ENCODE data around the gene FOXD2.

Gene FOXD2

GRCh38 chr1:47437447-47438164 lies at the start of gene FOXD2:
Gene FOXD2, plus strand, starts transcription at chr1:47438044. Its CDS starts 92 bp downstream, at chr1:47438136.
- peak; percentile 93 to 95 for DNase-seq (ENCODE audit: low read depth in 2 of 2)

GRCh38 chr1:47388891-47389238 lies 49.0 kb upstream of the FOXD2 start:
- DNase-seq (ENCODE audit: low read depth in 2 of 2), result peak; percentile 8 to 31

DNA sequence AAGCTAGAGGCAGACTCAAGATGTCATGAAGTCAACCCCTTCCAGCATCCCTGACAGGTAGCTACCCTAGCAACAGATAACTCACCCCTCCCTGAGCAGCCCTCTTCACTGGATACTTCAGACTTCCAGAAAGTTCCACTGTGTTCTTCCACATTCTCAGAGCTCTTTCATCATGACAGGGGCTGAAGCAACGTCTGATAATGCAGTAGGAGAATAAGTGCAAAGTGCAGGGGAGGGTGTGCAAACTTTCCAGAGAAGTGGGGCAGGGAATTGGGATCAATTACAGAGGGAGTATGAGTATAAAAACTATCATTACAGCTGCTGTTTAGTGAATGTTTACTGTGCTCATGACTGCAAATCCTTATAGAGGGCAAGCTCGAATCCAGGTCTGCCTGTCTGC lies 48.1 kb upstream of the FOXD2 start:
- DNase-seq (ENCODE audit: low read depth in 2 of 2), result no peak

DNA sequence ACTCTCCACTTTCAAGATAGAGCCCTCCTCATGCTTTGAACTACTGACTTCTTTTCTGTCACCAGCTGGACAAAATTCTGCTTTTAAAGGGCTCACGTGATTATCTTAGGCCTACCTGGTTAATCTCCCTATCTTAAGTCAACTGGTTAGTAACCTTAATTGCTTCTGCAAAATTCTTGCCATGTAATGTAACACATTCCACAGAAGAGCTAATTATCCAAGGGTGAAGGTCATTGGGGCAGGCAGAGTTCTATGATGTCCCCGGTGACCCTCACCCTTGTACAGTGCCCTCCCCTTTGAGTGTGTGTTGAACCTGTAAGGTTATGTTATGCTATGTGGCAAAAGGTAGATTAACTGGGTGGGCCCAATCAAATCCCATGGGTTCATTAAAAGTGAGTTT lies 47.0 kb upstream of the FOXD2 start:
- no peak for DNase-seq (ENCODE audit: low read depth in 2 of 2)

- DNase-seq (ENCODE audit: low read depth in 2 of 2), result no peak
These were observed 44.7 kb upstream of the FOXD2 start for GRCh38 chr1:47393141-47393540.

DNA sequence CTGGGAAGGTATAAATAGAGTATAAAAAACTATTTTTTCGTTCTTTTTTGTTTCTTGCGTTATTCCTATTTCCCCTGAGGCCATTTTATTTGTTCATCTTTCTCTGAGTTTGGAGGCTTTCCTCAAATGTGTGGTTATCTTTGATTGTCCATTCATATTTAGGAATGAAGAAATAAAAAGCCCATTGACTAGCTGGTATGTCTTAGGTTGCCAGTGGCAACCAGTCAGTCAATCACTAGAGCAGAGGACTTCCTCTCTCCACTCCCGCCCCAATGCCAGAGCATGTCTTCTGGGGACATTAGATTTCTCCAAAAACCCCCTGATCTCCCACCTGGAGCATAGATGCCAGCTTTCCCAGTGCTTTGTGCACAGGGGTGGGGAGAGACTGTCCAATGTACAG lies 42.4 kb upstream of the FOXD2 start:
- no peak for DNase-seq (ENCODE audit: low read depth in 2 of 2)

DNA sequence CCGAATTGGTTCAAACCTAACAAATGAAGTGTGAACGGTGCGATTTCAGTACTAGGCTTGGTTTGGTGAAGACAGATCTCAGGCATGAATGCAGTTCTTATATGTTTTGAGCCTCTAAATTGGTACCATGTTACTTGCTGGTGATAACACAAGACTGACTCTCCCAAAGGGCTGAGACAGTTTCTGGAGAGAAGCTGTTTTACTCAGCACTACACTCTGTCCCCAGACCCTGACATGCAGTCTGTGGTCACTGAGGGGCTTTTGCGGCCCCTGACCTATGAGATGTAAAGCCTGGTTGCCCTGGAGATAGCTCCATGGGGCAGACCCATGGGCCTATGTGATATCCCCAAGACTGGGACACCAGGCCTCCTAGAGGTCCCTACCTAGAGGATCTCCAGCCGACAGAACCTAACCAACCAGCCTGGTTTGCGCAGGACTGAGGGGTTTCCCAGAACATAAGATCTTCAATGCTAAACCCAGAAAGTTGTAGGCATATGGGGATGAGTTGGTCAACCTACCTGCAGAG lies 41.1 kb upstream of the FOXD2 start:
- no peak for DNase-seq (ENCODE audit: low read depth in 2 of 2)

GRCh38 chr1:47399138-47399845 lies 38.6 kb upstream of the FOXD2 start:
- DNase-seq (ENCODE audit: low read depth in 2 of 2), result no peak

DNA sequence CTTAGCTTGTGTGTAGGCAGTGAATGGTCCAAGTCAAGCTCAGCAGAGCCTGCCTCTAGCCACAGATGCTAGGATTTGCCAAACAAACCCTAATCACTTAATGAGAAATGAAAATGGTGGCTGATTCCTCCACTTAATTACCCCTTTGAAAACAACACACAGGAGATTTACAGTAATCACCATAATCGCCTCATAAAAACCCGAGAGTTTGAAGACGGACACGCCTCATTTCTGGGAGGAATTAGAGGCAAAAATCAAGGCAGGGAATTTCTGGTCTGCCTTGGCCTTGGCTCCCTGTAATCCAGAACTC lies 38.0 kb upstream of the FOXD2 start:
- DNase-seq (ENCODE audit: low read depth in 2 of 2), result no peak

DNA sequence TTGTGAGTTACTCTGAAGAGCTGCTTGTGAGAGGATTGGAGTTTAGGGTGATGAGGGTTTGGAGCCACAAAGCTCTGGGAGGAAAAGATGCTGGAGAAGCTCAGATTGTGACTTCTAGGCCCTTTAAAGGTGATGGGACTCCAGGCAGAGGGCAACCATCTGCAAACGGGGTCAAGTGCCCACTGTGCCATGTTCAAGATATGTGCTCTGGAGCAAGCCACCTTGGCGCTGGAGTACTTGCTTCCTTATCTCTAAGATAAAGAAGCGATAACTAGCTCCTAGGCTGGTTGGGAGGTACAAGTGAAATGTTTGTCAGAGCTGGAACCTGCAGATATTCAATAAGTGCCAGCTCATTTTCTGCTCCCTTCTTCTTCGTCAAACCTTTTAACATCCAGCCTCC lies 36.1 kb upstream of the FOXD2 start:
- DNase-seq (ENCODE audit: low read depth in 2 of 2), result no peak

DNA sequence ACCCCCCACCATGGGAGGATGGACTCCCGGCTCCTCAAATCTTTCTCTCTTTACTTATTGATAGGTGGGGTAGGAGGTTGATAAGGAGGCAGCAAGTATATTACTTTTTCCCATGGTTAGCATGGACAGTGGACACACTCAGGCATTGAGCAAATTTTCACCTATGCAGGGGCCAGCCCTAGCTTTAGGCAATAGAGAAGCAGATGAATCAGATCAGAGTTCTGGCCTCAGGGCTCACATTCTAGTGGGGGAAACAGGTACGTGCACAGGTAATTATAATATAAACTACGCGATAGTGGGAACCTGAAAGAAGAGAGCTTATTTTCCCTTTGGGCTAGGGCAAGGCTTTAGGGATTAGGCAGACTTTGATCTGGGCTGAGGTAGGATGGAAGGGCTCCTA lies 35.3 kb upstream of the FOXD2 start:
- DNase-seq (ENCODE audit: low read depth in 2 of 2), result no peak

- DNase-seq (ENCODE audit: low read depth in 2 of 2), result no peak
These were observed 34.4 kb upstream of the FOXD2 start for GRCh38 chr1:47403321-47403910.

GRCh38 chr1:47405697-47406096 lies 32.1 kb upstream of the FOXD2 start:
- no peak for DNase-seq (ENCODE audit: low read depth in 2 of 2)

DNA sequence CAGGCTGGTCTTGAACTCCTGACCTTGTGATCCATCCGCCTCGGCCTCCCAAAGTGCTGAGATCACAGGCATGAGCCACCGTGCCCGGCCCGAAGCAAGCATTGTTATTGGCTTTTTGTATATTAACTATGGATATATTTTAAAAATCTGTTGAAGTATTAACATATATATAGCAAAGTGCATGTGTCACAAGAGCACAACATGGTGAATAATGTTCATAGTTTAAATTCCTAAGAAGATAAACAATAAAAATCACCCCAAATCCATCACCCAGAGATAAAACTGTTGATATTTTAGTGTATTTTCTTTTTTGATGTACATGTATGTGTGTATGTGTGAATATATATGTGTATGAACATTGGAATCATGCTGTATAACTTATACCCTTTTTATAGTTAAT lies 30.9 kb upstream of the FOXD2 start:
- no peak for DNase-seq (ENCODE audit: low read depth in 2 of 2)

- DNase-seq (ENCODE audit: low read depth in 2 of 2), result no peak
These were observed 30.4 kb upstream of the FOXD2 start for GRCh38 chr1:47407481-47407880.

- DNase-seq (ENCODE audit: low read depth in 2 of 2), result no peak
These were observed 28.4 kb upstream of the FOXD2 start for GRCh38 chr1:47409311-47410067.

- no peak for DNase-seq (ENCODE audit: low read depth in 2 of 2)
These were observed 27.8 kb upstream of the FOXD2 start for GRCh38 chr1:47410068-47410455.

DNA sequence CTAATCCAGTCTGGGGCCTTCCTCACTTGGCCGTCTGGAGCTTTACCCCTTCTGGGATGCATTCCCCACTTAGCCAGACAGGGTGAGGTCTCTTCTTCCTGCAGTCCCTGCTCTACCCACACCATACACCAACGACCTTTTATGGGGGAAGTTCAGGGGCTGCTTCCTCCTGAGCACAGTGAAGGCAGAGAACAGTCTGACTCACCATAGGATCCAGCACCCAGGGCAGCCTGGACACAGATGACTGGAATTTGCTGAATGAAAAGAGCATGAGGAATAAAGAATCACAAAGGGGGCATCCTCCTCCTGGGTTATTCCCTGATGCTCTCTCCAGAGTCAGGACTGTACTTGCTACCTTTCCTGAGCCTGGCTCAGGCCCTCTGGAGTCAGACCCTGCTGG lies 26.4 kb upstream of the FOXD2 start:
- DNase-seq (ENCODE audit: low read depth in 2 of 2), result no peak

DNA sequence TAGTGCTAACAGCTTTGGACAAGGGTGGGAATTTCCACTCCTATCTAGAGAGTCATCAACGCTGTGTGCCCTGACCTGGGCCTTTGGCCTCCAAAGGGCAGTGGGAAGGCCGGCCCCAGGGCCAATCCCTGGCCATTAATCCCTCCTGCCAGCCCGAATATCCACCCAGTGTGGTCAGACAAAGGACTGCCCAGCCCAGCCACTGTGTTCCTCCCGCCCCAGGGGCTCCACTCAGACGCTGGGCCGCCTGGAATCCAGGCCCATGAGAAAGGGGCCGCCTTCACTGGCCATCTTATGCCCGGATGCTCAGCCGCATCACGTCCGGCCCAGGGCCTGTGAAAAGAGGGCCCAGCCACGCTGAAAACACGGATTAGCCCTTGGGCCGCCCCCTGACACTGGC lies 25.4 kb upstream of the FOXD2 start:
- no peak for DNase-seq (ENCODE audit: low read depth in 2 of 2)

- DNase-seq (ENCODE audit: low read depth in 2 of 2), result no peak
These were observed 22.0 kb upstream of the FOXD2 start, which contains the start of gene FOXE3 for GRCh38 chr1:47415728-47416318. Gene FOXE3, plus strand, starts transcription at chr1:47416285. Its CDS starts 31 bp downstream, at chr1:47416316.

- DNase-seq (ENCODE audit: low read depth in 2 of 2), result no peak
These were observed 21.3 kb upstream of the FOXD2 start for GRCh38 chr1:47416319-47417169.
